ENCODE measurements around the gene RHBDF2. TPM values are rescaled to one million over a fixed set of nuclear protein-coding genes. Genes with fewer than 3 reads are reported as not detected.

RHBDF2 gene
- total and polyA plus RNA-seq, 4 experiments from 2014 or later = 5.4 to 62.2 (median 32.6) TPM

- H3K27ac ChIP-seq (ENCODE audit: low read depth, low read length) = no peak overlapping the region
- H3K27me3 ChIP-seq (ENCODE audit: insufficient read depth, low read length) = peaks cover 6% of the 10 kb centered on the region
- H3K36me3 ChIP-seq (ENCODE audit: insufficient read depth, low read length) = no peaks in the 10 kb centered on the region
- Mint-ChIP-seq H3K36me3 (no peaks in the 10 kb centered on the region), H3K4me1 (peaks cover 1 to 9% (median 3%) of the 10 kb centered on the region in 4 donors), H3K27me3 (peaks cover 22 to 27% of the 10 kb centered on the region in 2 donors), H3K4me3 (no peak overlapping the region), H3K9me3 (no peaks in the 10 kb centered on the region), H3K27ac (peak overlapping the region in 1 of 7 donors; percentile 9)
- CTCF ChIA-PET (ENCODE audit: partially characterized antibody) = interaction anchor here (1.3 kb wide), 1 partner anchor 19 kb away, joined by 6 read pairs; no protein-coding TSS in a partner anchor
- H3K4me1 ChIP-seq (ENCODE audit: insufficient read depth, low read length) = peaks cover 7% of the 10 kb centered on the region
- POLR2A ChIA-PET (ENCODE audit: partially characterized antibody) = interaction anchor here (1.0 to 1.3 kb wide), 3 partner anchors 14 to 19 kb away, joined by 3 to 6 read pairs (median 4); no protein-coding TSS in a partner anchor
- no peaks in the 10 kb centered on the region for H3K9me3 ChIP-seq (ENCODE audit: control insufficient read depth in 1 of 2, low read length in 2 of 2)
- peak in 1 of 5 donors; percentile 19 for DNase-seq
- no peak overlapping the region for H3K4me3 ChIP-seq (ENCODE audit: low read length in 2 of 2)
- intact Hi-C loops (cut with micrococcal nuclease) = no loop called here
Measured at GRCh38 chr17:76542566-76542971, 41.3 kb upstream of the RHBDF2 start.

GRCh38 chr17:76541739-76542454 is 40.7 kb upstream of the RHBDF2 start:
- no peaks in the 10 kb centered on the region for H3K36me3 Mint-ChIP-seq
- peaks cover 1 to 9% (median 3%) of the 10 kb centered on the region in 4 donors for H3K4me1 Mint-ChIP-seq
- H3K4me1 ChIP-seq (ENCODE audit: insufficient read depth, low read length) = peaks cover 3% of the 10 kb centered on the region
- H3K27me3 Mint-ChIP-seq = peaks cover 22 to 27% of the 10 kb centered on the region in 2 donors
- ChIA-PET POLR2A (ENCODE audit: partially characterized antibody) (interaction anchor here (1.2 kb wide), 1 partner anchor 14 kb away, joined by 4 read pairs; no protein-coding TSS in a partner anchor), CTCF (ENCODE audit: partially characterized antibody) (interaction anchor here (1.3 kb wide), 1 partner anchor 19 kb away, joined by 6 read pairs; no protein-coding TSS in a partner anchor)
- no peaks in the 10 kb centered on the region for H3K9me3 ChIP-seq (ENCODE audit: control insufficient read depth in 1 of 2, low read length in 2 of 2)
- H3K36me3 ChIP-seq (ENCODE audit: insufficient read depth, low read length) = no peaks in the 10 kb centered on the region
- H3K9me3 Mint-ChIP-seq = no peaks in the 10 kb centered on the region
- no peak overlapping the region for H3K4me3 Mint-ChIP-seq
- DNase-seq = peak in 1 of 5 donors; percentile 16
- intact Hi-C loops (cut with micrococcal nuclease) = no loop called here
- no peak overlapping the region for H3K27ac ChIP-seq (ENCODE audit: low read depth, low read length)
- H3K27me3 ChIP-seq (ENCODE audit: insufficient read depth, low read length) = peaks cover 6% of the 10 kb centered on the region
- no peak overlapping the region for H3K4me3 ChIP-seq (ENCODE audit: low read length in 2 of 2)
- H3K27ac Mint-ChIP-seq = no peak overlapping the region

GRCh38 chr17:76540381-76541300 is 39.4 kb upstream of the RHBDF2 start:
- Mint-ChIP-seq H3K27me3 (peaks cover 29% of the 10 kb centered on the region in 2 donors), H3K4me1 (peaks cover 1 to 9% (median 3%) of the 10 kb centered on the region in 4 donors), H3K27ac (peak overlapping the region in 1 of 7 donors; percentile 7), H3K9me3 (no peaks in the 10 kb centered on the region), H3K36me3 (no peaks in the 10 kb centered on the region), H3K4me3 (no peak overlapping the region)
- peak in 1 of 5 donors; percentile 38 for DNase-seq
- Histone ChIP-seq H3K4me1 (ENCODE audit: insufficient read depth, low read length) (no peaks in the 10 kb centered on the region), H3K27ac (ENCODE audit: low read depth, low read length) (no peak overlapping the region), H3K4me3 (ENCODE audit: low read length in 2 of 2) (no peak overlapping the region), H3K9me3 (ENCODE audit: control insufficient read depth in 1 of 2, low read length in 2 of 2) (no peaks in the 10 kb centered on the region), H3K27me3 (ENCODE audit: insufficient read depth, low read length) (peaks cover 9% of the 10 kb centered on the region), H3K36me3 (ENCODE audit: insufficient read depth, low read length) (no peaks in the 10 kb centered on the region)
- ChIA-PET POLR2A (ENCODE audit: partially characterized antibody) (interaction anchor here (0.6 to 0.9 kb wide), 2 partner anchors 17 to 132 kb away, joined by 3 read pairs; no protein-coding TSS in a partner anchor), CTCF (ENCODE audit: partially characterized antibody) (interaction anchor here (3.1 kb wide), 1 partner anchor 17 kb away, joined by 13 read pairs; no protein-coding TSS in a partner anchor)
- intact Hi-C loops (cut with micrococcal nuclease) = no loop called here

GRCh38 chr17:76539631-76540271 is 38.5 kb upstream of the RHBDF2 start, which contains the start of gene PRCD:
Gene PRCD (plus strand): TSS chr17:76540044. CDS start chr17:76540142, 98 bp downstream.
- peaks cover 33 to 34% of the 10 kb centered on the region in 2 donors for H3K27me3 Mint-ChIP-seq
- Histone ChIP-seq H3K4me1 (ENCODE audit: insufficient read depth, low read length) (no peaks in the 10 kb centered on the region), H3K9me3 (ENCODE audit: control insufficient read depth in 1 of 2, low read length in 2 of 2) (no peaks in the 10 kb centered on the region), H3K27me3 (ENCODE audit: insufficient read depth, low read length) (peaks cover 9% of the 10 kb centered on the region), H3K4me3 (ENCODE audit: low read length in 2 of 2) (no peak within 1 kb of the TSS), H3K27ac (ENCODE audit: low read depth, low read length) (no peak within 1 kb of the TSS), H3K36me3 (ENCODE audit: insufficient read depth, low read length) (no peaks in the 10 kb centered on the region)
- POLR2A ChIA-PET (ENCODE audit: partially characterized antibody) = interaction anchor here (0.9 kb wide), 1 partner anchor 132 kb away, joined by 3 read pairs; no protein-coding TSS in a partner anchor
- CTCF ChIA-PET (ENCODE audit: partially characterized antibody) = interaction anchor here (3.1 kb wide), 1 partner anchor 16 kb away, joined by 13 read pairs; no protein-coding TSS in a partner anchor
- H3K4me1 Mint-ChIP-seq = peaks cover 1 to 9% (median 3%) of the 10 kb centered on the region in 4 donors
- no peaks in the 10 kb centered on the region for H3K9me3 Mint-ChIP-seq
- H3K27ac Mint-ChIP-seq = peak within 1 kb of the TSS in 4 of 7 donors; percentile 7 to 57 (median 41)
- H3K36me3 Mint-ChIP-seq = no peaks in the 10 kb centered on the region
- peak in 1 of 5 donors; percentile 13 for DNase-seq
- peak within 1 kb of the TSS in 7 of 8 donors; percentile 26 to 79 (median 45) for H3K4me3 Mint-ChIP-seq
- intact Hi-C loops (cut with micrococcal nuclease) = no loop called here

GRCh38 chr17:76538941-76539570 is 37.8 kb upstream of the RHBDF2 start:
- H3K9me3 ChIP-seq (ENCODE audit: control insufficient read depth in 1 of 2, low read length in 2 of 2) = no peaks in the 10 kb centered on the region
- H3K9me3 Mint-ChIP-seq = no peaks in the 10 kb centered on the region
- no peaks in the 10 kb centered on the region for H3K4me1 ChIP-seq (ENCODE audit: insufficient read depth, low read length)
- H3K27me3 ChIP-seq (ENCODE audit: insufficient read depth, low read length) = peaks cover 9% of the 10 kb centered on the region
- no peaks in the 10 kb centered on the region for H3K36me3 ChIP-seq (ENCODE audit: insufficient read depth, low read length)
- no peaks in the 10 kb centered on the region for H3K36me3 Mint-ChIP-seq
- no peak for DNase-seq
- peaks cover 32% of the 10 kb centered on the region in 2 donors for H3K27me3 Mint-ChIP-seq
- ChIA-PET POLR2A (ENCODE audit: partially characterized antibody) (interaction anchor here (0.9 kb wide), 1 partner anchor 133 kb away, joined by 3 read pairs; no protein-coding TSS in a partner anchor), CTCF (ENCODE audit: partially characterized antibody) (interaction anchor here (3.1 kb wide), 1 partner anchor 16 kb away, joined by 13 read pairs; no protein-coding TSS in a partner anchor)
- peaks cover 1 to 9% (median 3%) of the 10 kb centered on the region in 4 donors for H3K4me1 Mint-ChIP-seq
- peak overlapping the region in 3 of 7 donors; percentile 40 to 57 (median 42) for H3K27ac Mint-ChIP-seq
- H3K27ac ChIP-seq (ENCODE audit: low read depth, low read length) = no peak overlapping the region
- no peak overlapping the region for H3K4me3 ChIP-seq (ENCODE audit: low read length in 2 of 2)
- intact Hi-C loops (cut with micrococcal nuclease) = no loop called here
- H3K4me3 Mint-ChIP-seq = peak overlapping the region in 7 of 8 donors; percentile 26 to 79 (median 45)

- H3K27me3 Mint-ChIP-seq = peaks cover 28% of the 10 kb centered on the region in 2 donors
- ChIA-PET POLR2A (ENCODE audit: partially characterized antibody) (no interaction called here), CTCF (ENCODE audit: partially characterized antibody) (interaction anchor here (3.1 kb wide), 1 partner anchor 15 kb away, joined by 13 read pairs; no protein-coding TSS in a partner anchor)
- H3K4me3 Mint-ChIP-seq = peak overlapping the region in 5 of 8 donors; percentile 26 to 49 (median 39)
- peak in 1 of 5 donors; percentile 30 for DNase-seq
- no peaks in the 10 kb centered on the region for H3K9me3 Mint-ChIP-seq
- intact Hi-C loops (cut with micrococcal nuclease) = no loop called here
- Histone ChIP-seq H3K4me3 (ENCODE audit: low read length in 2 of 2) (no peak overlapping the region), H3K27ac (ENCODE audit: low read depth, low read length) (no peak overlapping the region), H3K27me3 (ENCODE audit: insufficient read depth, low read length) (peaks cover 9% of the 10 kb centered on the region), H3K9me3 (ENCODE audit: control insufficient read depth in 1 of 2, low read length in 2 of 2) (no peaks in the 10 kb centered on the region), H3K36me3 (ENCODE audit: insufficient read depth, low read length) (no peaks in the 10 kb centered on the region), H3K4me1 (ENCODE audit: insufficient read depth, low read length) (no peaks in the 10 kb centered on the region)
- H3K36me3 Mint-ChIP-seq = no peaks in the 10 kb centered on the region
- peaks cover 1 to 9% (median 3%) of the 10 kb centered on the region in 4 donors for H3K4me1 Mint-ChIP-seq
- H3K27ac Mint-ChIP-seq = peak overlapping the region in 2 of 7 donors; percentile 40 to 57
Measured at GRCh38 chr17:76538281-76538931, 37.2 kb upstream of the RHBDF2 start.
